ENCODE results near the gene PLEKHG4B.
A peak's percentile ranks its signal among the peaks of the same experiment; 100 is the strongest.
"Not testable (repeated sequence)": the region's sequence is repeated elsewhere in the genome, so short reads cannot be mapped to it uniquely, and the experiment has no call there.

Gene PLEKHG4B

GRCh38 chr5:91556-92263 lies at the start of gene PLEKHG4B:
Gene PLEKHG4B, plus strand, starts transcription at chr5:92168. Its CDS starts 64 bp downstream, at chr5:92232.
- DNase-seq = peak; percentile 84 to 88

- no peak for DNase-seq
Observed at GRCh38 chr5:42250-42649, 49.7 kb upstream of the PLEKHG4B start.

- peak in 1 of 2 experiments; percentile 42 for DNase-seq
Observed at GRCh38 chr5:48192-48591, 43.8 kb upstream of the PLEKHG4B start.

DNA sequence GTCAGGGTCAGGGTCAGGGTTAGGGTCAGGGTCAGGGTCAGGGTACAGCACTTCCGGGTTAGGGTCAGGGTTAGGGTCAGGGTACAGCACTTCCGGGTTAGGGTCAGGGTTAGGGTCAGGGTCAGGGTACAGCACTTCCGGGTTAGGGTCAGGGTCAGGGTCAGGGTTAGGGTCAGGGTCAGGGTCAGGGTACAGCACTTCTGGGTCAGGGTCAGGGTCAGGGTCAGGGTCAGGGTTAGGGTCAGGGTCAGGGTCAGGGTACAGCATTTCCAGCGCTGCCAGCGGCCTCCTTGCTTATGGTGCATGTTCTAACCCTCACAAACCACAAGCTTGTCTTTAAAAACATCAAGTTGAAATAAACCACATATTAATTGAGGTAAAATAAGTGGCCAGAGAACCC lies 42.4 kb upstream of the PLEKHG4B start:
- DNase-seq = not testable (repeated sequence)

DNA sequence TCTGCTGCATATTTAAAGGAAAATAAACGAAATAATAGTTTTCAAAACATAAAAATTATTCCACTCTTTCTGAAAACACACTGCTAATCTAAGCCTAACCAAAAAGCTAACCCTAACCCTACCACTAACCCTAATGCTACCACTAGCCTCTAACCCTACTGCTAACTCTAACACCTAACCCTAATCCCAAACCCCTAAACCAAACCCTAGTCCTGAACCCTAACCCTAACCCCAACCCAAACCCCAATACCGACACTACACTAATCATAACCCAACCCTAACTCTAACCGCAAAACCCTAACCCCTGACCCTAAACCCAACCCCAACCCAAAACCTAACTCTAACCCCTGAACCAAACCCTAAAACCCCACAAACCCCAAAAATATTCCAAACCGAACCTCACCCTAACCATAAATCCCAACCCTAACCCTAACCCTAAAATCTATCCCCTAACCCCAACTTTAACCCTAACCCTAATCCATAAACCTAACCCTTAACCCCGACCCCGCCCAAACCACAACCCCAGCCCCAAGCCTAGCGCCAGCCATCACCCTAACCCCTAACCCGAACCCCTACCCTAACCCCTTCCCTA lies 41.9 kb upstream of the PLEKHG4B start:
- no peak for DNase-seq

GRCh38 chr5:50724-51499 lies 41.1 kb upstream of the PLEKHG4B start:
- DNase-seq = no peak

DNA sequence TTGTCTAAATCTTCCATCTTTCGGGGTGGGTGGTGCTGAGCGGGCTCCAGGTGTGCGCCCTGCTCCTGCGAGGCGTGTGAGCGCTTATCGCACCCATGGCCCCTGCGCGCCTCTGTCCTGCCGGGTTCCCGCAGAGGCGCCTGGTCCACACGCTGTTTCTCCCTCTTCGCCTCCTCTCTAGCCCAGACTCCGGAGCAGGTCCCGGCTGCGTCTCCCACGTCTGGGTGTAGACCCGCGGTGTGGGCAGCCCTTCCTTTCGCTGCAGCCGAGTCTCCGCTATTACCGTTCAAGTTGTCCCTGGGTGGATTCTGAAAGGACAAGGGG lies 40.5 kb upstream of the PLEKHG4B start:
- no peak for DNase-seq

DNA sequence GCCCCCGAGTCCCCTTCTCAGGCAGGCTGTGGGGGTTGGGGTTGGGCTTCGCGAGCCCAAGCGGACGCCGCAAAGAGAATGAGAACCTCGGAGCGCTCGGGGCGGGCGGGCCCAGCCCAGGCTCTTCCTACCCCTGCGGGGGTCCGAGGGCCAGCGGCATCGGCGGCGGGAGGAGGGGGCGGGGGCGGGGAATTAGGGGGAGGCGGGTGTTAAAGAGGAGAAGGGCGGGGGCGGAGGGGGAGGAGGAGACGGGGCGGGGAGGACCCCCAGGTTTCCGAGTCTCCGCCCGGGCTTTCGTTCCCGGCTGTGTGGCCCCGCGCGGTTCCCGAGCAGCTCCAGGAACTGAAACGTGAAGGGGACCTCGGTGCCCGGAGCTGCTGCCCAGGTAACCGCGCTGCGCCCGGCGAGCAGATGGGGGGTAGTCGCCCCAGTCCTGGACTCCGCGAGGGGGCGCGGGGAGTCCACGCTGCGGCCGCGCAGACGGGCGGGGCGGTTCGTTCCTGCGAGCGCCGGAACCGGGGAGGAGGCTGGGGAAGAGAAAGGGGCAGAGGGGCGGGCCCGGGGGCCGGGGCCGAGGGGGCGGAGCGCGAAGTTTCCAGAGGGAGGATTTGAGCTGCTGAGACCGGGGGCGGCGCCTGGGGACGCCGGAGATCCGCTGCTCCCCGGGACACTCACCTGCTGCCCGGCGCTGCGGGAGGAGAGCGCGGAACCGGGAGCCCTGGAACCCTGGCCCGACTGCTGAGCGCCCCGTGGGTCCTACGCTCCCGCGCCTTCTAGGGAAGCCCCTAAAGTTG lies 38.4 kb upstream of the PLEKHG4B start:
- peak; percentile 17 to 63 for DNase-seq

DNA sequence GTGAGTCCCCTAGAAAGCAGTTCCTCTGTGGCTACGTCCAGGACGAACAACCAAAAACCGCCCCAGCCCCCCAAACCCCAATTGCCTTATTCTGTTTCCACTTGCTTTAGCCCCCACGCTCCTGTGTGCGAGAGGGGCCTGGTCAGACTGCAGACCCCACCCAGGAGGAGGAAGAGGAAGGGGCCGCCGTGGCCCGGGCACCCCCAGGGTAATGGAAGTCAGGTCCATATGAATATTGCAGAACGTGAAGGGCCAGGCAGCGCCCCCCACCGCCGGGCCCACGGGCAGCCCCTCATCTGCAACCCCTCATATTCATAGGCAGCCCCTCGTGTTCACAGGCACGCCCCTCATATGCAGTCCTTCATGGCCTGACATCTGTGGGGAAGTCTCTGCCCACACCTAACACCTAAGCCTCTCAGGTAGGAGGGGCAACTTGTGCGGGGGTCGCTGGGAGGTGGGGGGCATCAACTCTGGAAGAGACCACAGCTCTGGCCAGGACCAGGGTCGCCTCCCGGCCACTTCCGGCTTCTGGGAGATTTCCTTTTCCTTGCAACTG lies 37.7 kb upstream of the PLEKHG4B start:
- no peak for DNase-seq

DNA sequence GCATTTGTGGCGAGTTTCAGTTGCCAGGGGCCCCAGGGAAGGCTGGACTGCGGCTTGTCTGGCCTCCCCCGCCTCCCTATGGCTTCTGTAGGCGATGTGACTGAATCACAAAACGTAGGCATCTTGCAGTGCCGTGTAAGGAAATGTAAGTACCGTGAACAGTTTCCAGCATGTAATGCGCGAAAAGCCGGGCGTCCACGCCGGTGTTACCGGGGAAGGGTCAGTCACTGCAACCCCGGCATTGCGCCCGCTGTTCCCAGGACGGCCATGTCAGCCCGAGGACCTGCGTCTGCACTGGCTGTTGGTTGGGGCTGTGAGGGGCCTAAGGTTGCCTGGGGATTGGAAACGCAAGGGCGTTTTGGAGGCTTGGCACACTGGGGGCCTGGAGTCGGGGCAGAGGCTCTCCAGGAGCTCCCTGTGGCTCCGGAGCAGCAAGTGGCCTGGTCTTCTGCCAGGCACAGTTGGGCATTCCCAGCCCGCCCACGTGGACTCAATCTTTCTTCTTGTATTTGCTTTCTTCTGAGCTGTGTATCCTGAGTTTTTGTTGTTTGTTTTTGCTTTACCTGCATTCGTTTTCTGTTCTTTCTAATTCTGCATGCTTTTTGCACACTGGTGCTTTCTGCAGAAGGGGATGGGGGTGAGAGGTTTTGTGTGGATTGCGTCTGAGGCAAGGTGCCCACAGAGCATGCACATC lies 36.9 kb upstream of the PLEKHG4B start:
- no peak for DNase-seq

DNA sequence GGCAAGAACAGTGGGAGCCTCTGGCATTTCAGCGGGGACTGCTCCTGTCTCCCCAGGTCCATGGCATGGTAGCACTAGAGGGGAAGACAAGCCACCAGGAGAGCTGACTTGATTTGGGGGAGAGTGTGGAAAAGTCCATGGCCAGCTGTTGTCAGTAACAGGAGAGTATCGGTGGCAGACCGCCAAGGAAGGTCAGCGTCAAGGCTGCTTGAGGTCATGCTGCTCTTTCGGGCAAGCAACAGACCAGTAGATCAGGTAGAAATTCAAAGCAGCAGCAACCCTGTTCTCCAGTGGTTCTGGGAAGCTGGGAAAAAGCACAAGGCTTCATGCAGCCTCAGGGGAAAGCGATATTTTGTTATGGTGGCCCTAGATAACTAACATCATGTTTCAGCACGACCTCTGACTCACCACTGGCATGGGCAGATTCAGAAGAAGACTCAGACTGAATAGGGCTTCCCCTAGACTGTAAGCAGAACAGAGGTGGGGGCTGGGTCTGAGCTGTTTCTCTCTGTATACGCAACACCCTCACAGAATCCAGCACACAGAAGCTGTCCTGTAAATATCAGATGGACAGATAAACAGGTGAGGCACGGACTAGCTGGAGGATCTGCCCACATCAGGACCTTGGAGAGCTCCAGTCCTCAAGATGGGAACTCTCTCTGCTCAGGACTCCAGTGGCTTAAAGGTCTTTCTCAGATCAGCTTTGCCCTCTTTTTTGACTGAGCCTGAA lies 35.2 kb upstream of the PLEKHG4B start:
- no peak for DNase-seq

DNA sequence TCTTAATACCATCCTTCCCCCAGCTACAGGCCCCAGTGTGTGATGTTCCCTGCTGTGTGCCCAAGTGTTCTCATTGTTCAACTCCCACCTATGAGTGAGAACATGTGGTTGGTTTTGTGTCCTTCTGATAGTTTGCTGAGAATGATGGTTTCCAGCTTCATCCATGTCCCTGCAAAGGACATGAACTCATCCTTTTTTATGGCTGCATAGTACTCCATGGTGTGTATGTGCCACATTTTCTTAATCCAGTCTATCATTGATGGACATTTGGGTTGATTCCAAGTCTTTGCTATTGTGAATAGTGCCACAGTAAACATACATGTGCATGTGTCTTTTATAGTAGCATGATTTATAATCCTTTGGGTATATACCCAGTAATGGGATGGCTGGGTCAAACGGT lies 31.7 kb upstream of the PLEKHG4B start:
- DNase-seq = not testable (repeated sequence)

GRCh38 chr5:70440-70839 lies 21.5 kb upstream of the PLEKHG4B start:
- DNase-seq = no peak

DNA sequence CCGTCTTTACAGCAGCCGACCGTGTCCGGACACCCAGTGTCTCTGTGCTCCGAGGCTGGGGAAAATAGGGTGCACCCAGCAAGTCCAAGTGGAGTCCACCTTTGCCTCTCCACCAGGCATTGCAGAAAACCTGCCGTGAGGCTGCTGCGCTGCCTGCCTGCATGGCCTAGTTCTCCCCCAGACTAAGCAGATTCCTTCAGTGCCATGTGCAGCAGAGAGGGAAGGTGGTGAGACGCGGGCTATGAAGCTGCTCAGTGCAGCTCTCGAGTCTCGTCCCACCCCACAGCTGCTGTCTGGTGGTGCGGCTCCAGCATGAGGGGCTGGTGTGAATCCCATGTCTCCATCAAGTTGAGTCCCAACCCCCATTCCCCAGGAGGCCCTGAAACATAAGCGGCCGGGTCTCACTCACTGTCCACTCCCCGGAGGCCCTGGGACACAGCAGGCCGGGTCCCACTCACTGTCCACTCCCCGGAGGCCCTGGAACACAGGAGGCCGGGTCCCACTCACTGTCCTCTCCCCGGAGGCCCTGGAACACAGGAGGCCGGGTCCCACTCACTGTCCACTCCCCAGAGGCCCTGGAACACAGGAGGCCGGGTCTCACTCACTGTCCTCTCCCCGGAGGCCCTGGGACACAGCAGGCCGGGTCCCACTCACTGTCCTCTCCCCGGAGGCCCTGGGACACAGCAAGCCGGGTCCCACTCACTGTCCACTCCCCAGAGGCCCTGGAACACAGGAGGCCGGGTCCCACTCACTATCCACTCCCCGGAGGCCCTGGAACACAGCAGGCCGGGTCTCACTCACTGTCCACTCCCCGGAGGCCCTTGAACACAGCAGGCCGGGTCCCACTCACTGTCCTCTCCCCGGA lies 19.4 kb upstream of the PLEKHG4B start:
- DNase-seq = not testable (repeated sequence)

DNA sequence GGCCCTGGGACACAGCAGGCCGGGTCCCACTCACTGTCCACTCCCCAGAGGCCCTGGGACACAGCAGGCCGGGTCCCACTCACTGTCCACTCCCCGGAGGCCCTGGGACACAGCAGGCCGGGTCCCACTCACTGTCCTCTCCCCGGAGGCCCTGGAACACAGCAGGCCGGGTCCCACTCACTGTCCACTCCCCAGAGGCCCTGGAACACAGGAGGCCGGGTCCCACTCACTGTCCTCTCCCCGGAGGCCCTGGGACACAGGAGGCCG lies 18.9 kb upstream of the PLEKHG4B start:
- DNase-seq = not testable (repeated sequence)

GRCh38 chr5:73768-74502 lies 18.0 kb upstream of the PLEKHG4B start:
- no peak for DNase-seq

DNA sequence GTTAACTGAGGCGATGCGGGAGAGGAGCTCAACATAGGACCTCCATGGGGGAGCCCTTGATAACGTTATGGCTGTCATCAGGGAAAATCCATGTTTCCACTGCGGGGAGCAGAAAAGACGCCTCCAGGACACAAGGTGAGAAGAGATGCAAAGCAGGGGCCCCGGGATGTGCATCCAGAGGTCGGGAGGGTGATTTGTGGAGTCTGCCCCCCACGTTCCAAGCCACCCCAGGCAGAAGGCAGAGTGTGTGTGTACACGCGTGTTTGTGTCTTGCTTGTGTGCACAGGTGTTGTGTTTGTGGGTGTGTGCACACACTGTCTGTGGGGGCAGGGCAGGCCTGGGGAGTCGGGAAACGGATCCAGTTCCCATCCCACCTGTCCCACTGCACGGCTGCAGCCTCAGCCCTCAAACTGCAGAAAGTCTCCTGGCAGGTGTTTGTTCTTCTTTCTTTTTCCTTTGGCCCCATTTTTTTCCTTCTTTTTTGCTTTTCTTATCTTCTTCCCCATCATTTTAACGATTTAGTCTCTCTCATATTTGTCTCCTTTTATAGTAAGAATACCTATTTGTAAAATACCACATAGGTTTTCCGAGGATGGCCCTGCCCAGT lies 17.4 kb upstream of the PLEKHG4B start:
- no peak for DNase-seq

GRCh38 chr5:75331-76320 lies 16.3 kb upstream of the PLEKHG4B start:
- no peak for DNase-seq
